IPS-11a (cell line): Measurements from ENCODE around the gene SAA4.
"Not testable (repeated sequence)": the region's sequence is repeated elsewhere in the genome, so short reads cannot be mapped to it uniquely, and the experiment has no call there.

Source experiments
- H3K4me3 ChIP-seq: one replicate; pipeline ENCODE4 v1.5.1; 2013; ENCODE audit warnings: low read depth, low read length, control low read depth

Gene SAA4

DNA sequence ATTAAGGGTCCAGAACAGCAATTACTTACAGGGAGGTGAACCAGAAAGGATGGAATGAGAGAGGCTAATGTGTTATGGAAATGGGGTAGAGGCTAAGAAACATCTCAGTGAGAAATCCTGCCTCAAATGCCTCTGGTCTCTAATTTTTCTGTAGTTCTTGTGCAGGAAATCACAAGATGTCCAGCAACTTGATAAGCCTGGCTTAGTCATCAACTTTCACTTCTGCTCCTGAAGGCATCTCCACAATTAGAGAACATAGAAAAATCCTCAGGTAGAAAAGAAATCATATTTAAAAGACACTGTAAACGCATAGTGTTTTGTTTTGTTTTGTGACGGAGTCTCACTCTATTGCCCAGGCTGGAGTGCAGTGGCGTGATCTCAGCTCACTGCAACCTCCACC, 45.2 kb downstream of the SAA4 start:
- H3K4me3 ChIP-seq, result no peak overlapping the region

DNA sequence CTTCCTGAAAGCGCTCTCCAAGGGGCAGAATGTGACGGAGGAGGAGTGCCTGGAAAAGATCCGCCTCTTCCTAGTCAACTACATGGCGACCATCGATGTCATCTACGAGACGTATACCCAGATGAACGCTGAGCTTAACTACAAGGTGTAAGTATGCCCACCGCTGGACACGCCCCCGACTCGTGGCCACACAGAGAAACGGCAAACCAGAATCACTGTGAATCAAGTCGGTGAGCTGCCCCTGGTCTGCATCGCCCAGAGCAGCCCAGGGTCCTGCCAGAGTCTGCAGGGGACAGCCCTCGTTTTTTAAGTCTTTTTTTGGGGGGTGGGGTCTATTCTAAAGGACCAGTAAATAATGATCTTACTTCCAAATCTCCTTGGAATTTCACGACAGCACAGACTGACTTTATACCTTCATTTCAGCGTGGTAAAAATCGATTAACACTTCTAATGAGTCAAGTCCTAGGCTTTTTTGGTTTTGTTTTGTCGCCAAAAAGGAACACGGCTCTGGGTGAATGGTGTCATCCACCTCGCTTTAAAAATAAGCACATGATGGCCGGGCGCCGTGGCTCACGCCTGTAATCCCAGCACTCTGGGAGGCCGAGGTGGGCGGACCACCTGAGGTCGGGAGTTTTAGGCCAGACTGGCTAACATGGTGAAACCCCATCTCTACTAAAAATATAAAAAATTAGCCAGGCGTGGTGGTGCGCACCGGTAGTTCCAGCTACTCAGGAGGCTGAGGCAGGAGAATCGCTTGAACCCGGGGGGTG, 46.9 kb downstream of the SAA4 start:
- H3K4me3 ChIP-seq, result not testable (repeated sequence)

DNA sequence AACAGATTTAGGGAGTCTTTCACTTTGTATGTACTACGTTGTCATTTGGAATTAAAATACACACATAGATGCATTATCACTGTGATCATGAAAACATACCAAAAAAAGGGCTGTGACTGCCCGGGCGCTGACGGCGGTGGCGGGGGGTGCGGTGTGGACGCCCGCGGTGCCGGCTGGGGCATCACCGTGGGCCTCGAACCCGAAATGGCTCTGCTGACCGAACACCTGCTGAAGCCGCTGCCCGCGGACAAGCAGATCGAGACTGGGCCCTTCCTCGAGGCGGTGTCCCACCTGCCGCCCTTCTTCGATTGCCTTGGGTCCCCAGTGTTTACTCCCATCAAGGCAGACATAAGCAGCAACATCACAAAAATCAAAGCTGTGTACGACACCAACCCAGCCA, 47.8 kb downstream of the SAA4 start:
- H3K4me3 ChIP-seq, result no peak overlapping the region
